K562 (cell line): ENCODE results near the gene SNAI1. TPM values are rescaled to one million over a fixed set of nuclear protein-coding genes. Genes with fewer than 3 reads are reported as not detected.
A peak's percentile ranks its signal among the peaks of the same experiment; 100 is the strongest.

Source experiments
- CREM ChIP-seq: IDR thresholded peaks from 2 replicates; pipeline ENCODE4 v1.6.1; 2014; ENCODE audit warnings: antibody characterized with exemption, low read depth
- CXXC5 ChIP-seq: fragments of 250-450 bp; sonication (Bioruptor Pico); IDR thresholded peaks from 2 replicates; pipeline ENCODE4 v1.8.0; 2022; ENCODE audit warnings: inconsistent platforms, mild to moderate bottlenecking, moderate library complexity
- ELF2 ChIP-seq: fragments of 250-450 bp; sonication (Bioruptor Pico); IDR thresholded peaks from 2 replicates; pipeline ENCODE4 v1.5.0; 2021; ENCODE audit warnings: mild to moderate bottlenecking
- ETV5 ChIP-seq: sonication (generic); formaldehyde crosslinking; IDR thresholded peaks from 2 replicates; pipeline ENCODE4 v1.4.0; 2020; ENCODE audit warnings: low read depth, mild to moderate bottlenecking, missing genetic modification reagents
- KDM5B ChIP-seq: fragments of 200-600 bp; sonication (generic); IDR thresholded peaks from 2 replicates; pipeline ENCODE4 v1.6.1; 2012; ENCODE audit warnings: low read depth, mild to moderate bottlenecking, moderate library complexity, low read length, control low read depth, inconsistent platforms; ENCODE audit not compliant: insufficient replicate concordance
- NBN ChIP-seq: fragments of 450-650 bp; IDR thresholded peaks from 2 replicates; pipeline ENCODE4 v1.6.1; 2016; ENCODE audit warnings: low read depth, mild to moderate bottlenecking
- NONO ChIP-seq, 2 experiments: fragments of 200-400 bp in 1 of 2; fragments of 450-650 bp in 1 of 2; formaldehyde crosslinking in 1 of 2; IDR thresholded peaks; 2 replicates each; pipeline ENCODE4 v1.6.1; 2017; ENCODE audit warnings: low read depth in 2 of 2, mild to moderate bottlenecking in 2 of 2, moderate library complexity in 2 of 2, low read length in 1 of 2
- NR1H2 ChIP-seq: sonication (generic); formaldehyde crosslinking; IDR thresholded peaks from 2 replicates; pipeline ENCODE4 v1.4.0; 2020; ENCODE audit warnings: mild to moderate bottlenecking, missing genetic modification reagents
- POLR2AphosphoS5 ChIP-seq: IDR thresholded peaks from 2 replicates; pipeline ENCODE4 v1.6.1; 2011; ENCODE audit warnings: mild to moderate bottlenecking, low read depth, low read length, moderate library complexity; ENCODE audit not compliant: control insufficient read depth, insufficient read depth
- ZBTB5 ChIP-seq: fragments of 450-650 bp; IDR thresholded peaks from 2 replicates; pipeline ENCODE4 v1.6.1; 2017; ENCODE audit warnings: antibody characterized with exemption
- ZNF24 ChIP-seq: fragments of 450-650 bp; IDR thresholded peaks from 2 replicates; pipeline ENCODE4 v1.6.1; 2016
- ZNF282 ChIP-seq: sonication (generic); formaldehyde crosslinking; IDR thresholded peaks from 2 replicates; pipeline ENCODE4 v1.8.1; 2023; ENCODE audit warnings: missing genetic modification reagents
- polyA plus RNA-seq, 8 experiments: library from polyadenylated mRNA; depleted of rRNA in 4 of 8; stranded (reverse) in 5 of 8; unstranded in 3 of 8; fragments of >200 nt; fragmentation: Nextera tagmentation in 2 of 8; fragmentation: Illumina TruSeq in 1 of 8; extraction: Ambion mirVana in 2 of 8; extraction: Trizol in 1 of 8; gene quantifications; 2 replicates each; pipeline versions ENCODE4 v1.2.1 to v1.2.3, GENCODE V29; 2011 to 2014; ENCODE audit warnings: inconsistent platforms in 1 of 8, missing spikeins in 1 of 8
- total RNA-seq, 7 experiments: library from RNA; depleted of rRNA in 6 of 7; stranded (reverse); fragments of >200 nt in 6 of 7; fragmentation: Illumina TruSeq in 2 of 7; extraction: Trizol in 2 of 7; gene quantifications; 2 replicates each; pipeline versions ENCODE4 v1.2.1 to v1.2.3, GENCODE V29; 2011 to 2021; ENCODE audit warnings: low replicate concordance in 1 of 7
- TF ChIP-seq, protein P1 (sequence below), 2 experiments: fragments of 200-800 bp in 1 of 2; sonication (Bioruptor generic) in 1 of 2; sonication (generic) in 1 of 2; formaldehyde crosslinking in 1 of 2; IDR thresholded peaks in 1 of 2; conservative IDR thresholded peaks in 1 of 2; 2 replicates each; pipeline versions ENCODE4 v1.5.0 to v1.6.1; 2016 to 2020; ENCODE audit warnings: missing compliant biosample characterization in 1 of 2, missing genetic modification characterization in 1 of 2, missing genetic modification reagents in 1 of 2
- TF ChIP-seq, protein P2 (sequence below): fragments of 250-450 bp; sonication (Bioruptor Pico); IDR thresholded peaks from 2 replicates; pipeline ENCODE4 v1.4.0; 2020; ENCODE audit warnings: mild to moderate bottlenecking, moderate library complexity
- TF ChIP-seq, protein P3 (sequence below): sonication (generic); formaldehyde crosslinking; IDR thresholded peaks from 2 replicates; pipeline ENCODE4 v1.8.0; 2022; ENCODE audit warnings: missing genetic modification reagents, mild to moderate bottlenecking, moderate library complexity, borderline replicate concordance
- TF ChIP-seq, protein P4 (sequence below): sonication (generic); formaldehyde crosslinking; IDR thresholded peaks from 2 replicates; pipeline ENCODE4 v1.9.0; 2022; ENCODE audit warnings: mild to moderate bottlenecking, missing genetic modification reagents

The SNAI1 gene
- total and polyA plus RNA-seq, 9 of the 15 experiments (the other 6 are each of a cell fraction or from before 2014, with no cell fraction given): 0.32 to 11.6 (median 2.0) TPM

DNA sequence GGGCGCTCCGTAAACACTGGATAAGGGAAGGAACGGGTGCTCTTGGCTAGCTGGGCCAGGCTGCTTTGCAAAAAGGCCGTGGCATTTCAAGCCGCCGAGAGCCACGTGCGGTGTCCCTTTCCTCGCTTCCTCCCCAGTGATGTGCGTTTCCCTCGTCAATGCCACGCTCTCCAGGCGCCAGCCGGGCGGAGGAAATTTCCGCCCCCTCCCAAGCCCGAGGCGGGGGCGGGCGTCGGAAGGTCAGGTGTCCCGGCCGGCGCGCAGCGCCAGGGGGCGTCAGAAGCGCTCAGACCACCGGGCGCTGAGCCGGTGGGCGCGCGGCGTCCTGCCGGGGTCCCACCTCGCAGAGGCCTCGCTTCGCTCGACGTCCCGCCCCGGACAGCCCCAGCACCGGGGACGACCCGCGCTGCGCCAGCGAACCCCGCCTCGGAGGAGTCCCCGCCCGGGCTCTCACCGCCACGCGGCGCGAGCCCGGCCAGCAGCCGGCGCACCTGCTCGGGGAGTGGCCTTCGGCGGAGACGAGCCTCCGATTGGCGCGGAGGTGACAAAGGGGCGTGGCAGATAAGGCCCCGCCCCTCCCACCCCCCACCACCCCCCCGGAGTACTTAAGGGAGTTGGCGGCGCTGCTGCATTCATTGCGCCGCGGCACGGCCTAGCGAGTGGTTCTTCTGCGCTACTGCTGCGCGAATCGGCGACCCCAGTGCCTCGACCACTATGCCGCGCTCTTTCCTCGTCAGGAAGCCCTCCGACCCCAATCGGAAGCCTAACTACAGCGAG is at the start of gene SNAI1 (continued):
- TF ChIP-seq NR1H2 (CRISPR knock-in tag) (peak; percentile 72; the same call in 1 of the 2 replicates), ZNF24 (peak; percentile 49; the same call in 1 of the 2 replicates), NBN (peak; percentile 80; the same call in 1 of the 2 replicates), CXXC5 (CRISPR knock-in tag) (peak; percentile 94), ETV5 (CRISPR knock-in tag) (peak; percentile 83), KDM5B (peak; percentile 99), POLR2AphosphoS5 (peak; percentile 96), NONO (IDR thresholded peaks at IDR 0.05; ENCODE audit: low read depth in 2 of 2, low read length in 1 of 2) (peak; percentile 89 to 92), ELF2 (no peak), ZNF282 (CRISPR knock-in tag) (peak; percentile 63; the same call in 1 of the 2 replicates), ZBTB5 (no peak), CREM (peak; percentile 82)
- TF ChIP-seq, protein P1, sequence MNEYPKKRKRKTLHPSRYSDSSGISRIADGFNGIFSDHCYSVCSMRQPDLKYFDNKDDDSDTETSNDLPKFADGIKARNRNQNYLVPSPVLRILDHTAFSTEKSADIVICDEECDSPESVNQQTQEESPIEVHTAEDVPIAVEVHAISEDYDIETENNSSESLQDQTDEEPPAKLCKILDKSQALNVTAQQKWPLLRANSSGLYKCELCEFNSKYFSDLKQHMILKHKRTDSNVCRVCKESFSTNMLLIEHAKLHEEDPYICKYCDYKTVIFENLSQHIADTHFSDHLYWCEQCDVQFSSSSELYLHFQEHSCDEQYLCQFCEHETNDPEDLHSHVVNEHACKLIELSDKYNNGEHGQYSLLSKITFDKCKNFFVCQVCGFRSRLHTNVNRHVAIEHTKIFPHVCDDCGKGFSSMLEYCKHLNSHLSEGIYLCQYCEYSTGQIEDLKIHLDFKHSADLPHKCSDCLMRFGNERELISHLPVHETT (CRISPR knock-in tag; conservative IDR thresholded peaks at IDR 0.05 in 1 of 2, IDR thresholded peaks at IDR 0.05 in 1 of 2): peak in 1 of 2 experiments; percentile 55; a peak in 2 of 4 replicates
- TF ChIP-seq, protein P2, sequence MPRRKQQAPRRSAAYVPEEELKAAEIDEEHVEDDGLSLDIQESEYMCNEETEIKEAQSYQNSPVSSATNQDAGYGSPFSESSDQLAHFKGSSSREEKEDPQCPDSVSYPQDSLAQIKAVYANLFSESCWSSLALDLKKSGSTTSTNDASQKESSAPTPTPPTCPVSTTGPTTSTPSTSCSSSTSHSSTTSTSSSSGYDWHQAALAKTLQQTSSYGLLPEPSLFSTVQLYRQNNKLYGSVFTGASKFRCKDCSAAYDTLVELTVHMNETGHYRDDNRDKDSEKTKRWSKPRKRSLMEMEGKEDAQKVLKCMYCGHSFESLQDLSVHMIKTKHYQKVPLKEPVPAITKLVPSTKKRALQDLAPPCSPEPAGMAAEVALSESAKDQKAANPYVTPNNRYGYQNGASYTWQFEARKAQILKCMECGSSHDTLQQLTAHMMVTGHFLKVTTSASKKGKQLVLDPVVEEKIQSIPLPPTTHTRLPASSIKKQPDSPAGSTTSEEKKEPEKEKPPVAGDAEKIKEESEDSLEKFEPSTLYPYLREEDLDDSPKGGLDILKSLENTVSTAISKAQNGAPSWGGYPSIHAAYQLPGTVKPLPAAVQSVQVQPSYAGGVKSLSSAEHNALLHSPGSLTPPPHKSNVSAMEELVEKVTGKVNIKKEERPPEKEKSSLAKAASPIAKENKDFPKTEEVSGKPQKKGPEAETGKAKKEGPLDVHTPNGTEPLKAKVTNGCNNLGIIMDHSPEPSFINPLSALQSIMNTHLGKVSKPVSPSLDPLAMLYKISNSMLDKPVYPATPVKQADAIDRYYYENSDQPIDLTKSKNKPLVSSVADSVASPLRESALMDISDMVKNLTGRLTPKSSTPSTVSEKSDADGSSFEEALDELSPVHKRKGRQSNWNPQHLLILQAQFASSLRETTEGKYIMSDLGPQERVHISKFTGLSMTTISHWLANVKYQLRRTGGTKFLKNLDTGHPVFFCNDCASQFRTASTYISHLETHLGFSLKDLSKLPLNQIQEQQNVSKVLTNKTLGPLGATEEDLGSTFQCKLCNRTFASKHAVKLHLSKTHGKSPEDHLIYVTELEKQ: no peak
- TF ChIP-seq, protein P3, sequence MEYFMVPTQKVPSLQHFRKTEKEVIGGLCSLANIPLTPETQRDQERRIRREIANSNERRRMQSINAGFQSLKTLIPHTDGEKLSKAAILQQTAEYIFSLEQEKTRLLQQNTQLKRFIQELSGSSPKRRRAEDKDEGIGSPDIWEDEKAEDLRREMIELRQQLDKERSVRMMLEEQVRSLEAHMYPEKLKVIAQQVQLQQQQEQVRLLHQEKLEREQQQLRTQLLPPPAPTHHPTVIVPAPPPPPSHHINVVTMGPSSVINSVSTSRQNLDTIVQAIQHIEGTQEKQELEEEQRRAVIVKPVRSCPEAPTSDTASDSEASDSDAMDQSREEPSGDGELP (CRISPR knock-in tag): peak; percentile 63; the same call in 1 of the 2 replicates
- TF ChIP-seq, protein P4, sequence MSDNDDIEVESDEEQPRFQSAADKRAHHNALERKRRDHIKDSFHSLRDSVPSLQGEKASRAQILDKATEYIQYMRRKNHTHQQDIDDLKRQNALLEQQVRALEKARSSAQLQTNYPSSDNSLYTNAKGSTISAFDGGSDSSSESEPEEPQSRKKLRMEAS: peak; percentile 99
